WTC11 (cell line): ENCODE data around the gene NPW.

Experiments used
- CTCF ChIP-seq: fragments of 200-600 bp; IDR thresholded peaks from 2 replicates; pipeline ENCODE4 v1.8.0; 2022; ENCODE audit warnings: antibody characterized with exemption
- ELF4 ChIP-seq: sonication (generic); formaldehyde crosslinking; IDR thresholded peaks from 2 replicates; pipeline ENCODE4 v1.8.1; 2022; ENCODE audit warnings: low read depth, mild to moderate bottlenecking, moderate library complexity, missing genetic modification reagents
- FOXK1 ChIP-seq: sonication (generic); formaldehyde crosslinking; IDR thresholded peaks from 2 replicates; pipeline ENCODE4 v1.8.0; 2022; ENCODE audit warnings: mild to moderate bottlenecking, moderate library complexity, missing genetic modification reagents
- MAX ChIP-seq: sonication (generic); formaldehyde crosslinking; IDR thresholded peaks from 2 replicates; pipeline ENCODE4 v1.8.0; 2022; ENCODE audit warnings: mild to moderate bottlenecking, missing genetic modification reagents
- NR1H2 ChIP-seq: sonication (generic); formaldehyde crosslinking; IDR thresholded peaks from 2 replicates; pipeline ENCODE4 v1.9.0; 2021; ENCODE audit warnings: mild to moderate bottlenecking, moderate library complexity, missing genetic modification reagents
- NR3C1 ChIP-seq: sonication (generic); formaldehyde crosslinking; conservative IDR thresholded peaks from 2 replicates; pipeline ENCODE4 v1.8.1; 2023; ENCODE audit warnings: low read depth, mild to moderate bottlenecking, missing genetic modification reagents
- PREB ChIP-seq: sonication (generic); formaldehyde crosslinking; IDR thresholded peaks from 2 replicates; pipeline ENCODE4 v1.8.1; 2022; ENCODE audit warnings: mild to moderate bottlenecking, missing genetic modification reagents, moderate library complexity, borderline replicate concordance
- SMAD4 ChIP-seq: sonication (generic); formaldehyde crosslinking; IDR thresholded peaks from 2 replicates; pipeline ENCODE4 v1.8.0; 2022; ENCODE audit warnings: mild to moderate bottlenecking, missing genetic modification reagents
- TCF7 ChIP-seq: sonication (generic); formaldehyde crosslinking; IDR thresholded peaks from 2 replicates; pipeline ENCODE4 v1.8.0; 2022; ENCODE audit warnings: mild to moderate bottlenecking, low read depth, missing genetic modification reagents, moderate library complexity
- ZNF317 ChIP-seq: sonication (generic); formaldehyde crosslinking; IDR thresholded peaks from 2 replicates; pipeline ENCODE4 v1.8.1; 2023; ENCODE audit warnings: low read depth, mild to moderate bottlenecking, moderate library complexity, missing genetic modification reagents, borderline replicate concordance

GRCh38 chr16:2034696-2035430, 15.3 kb downstream of the NPW start:
- TF ChIP-seq CTCF (no peak), PREB (CRISPR knock-in tag) (no peak), ELF4 (no peak), TCF7 (CRISPR knock-in tag) (no peak), NR1H2 (CRISPR knock-in tag) (no peak), MAX (CRISPR knock-in tag) (no peak), ZNF317 (CRISPR knock-in tag) (no peak), FOXK1 (CRISPR knock-in tag) (no peak), NR3C1 (CRISPR knock-in tag) (no peak), SMAD4 (no peak)
